Small intestine (tissue), 7 donors: Measurements from ENCODE around the gene FBN2. TPM values are rescaled to one million over a fixed set of nuclear protein-coding genes. Genes with fewer than 3 reads are reported as not detected.
"Not testable (repeated sequence)": the region's sequence is repeated elsewhere in the genome, so short reads cannot be mapped to it uniquely, and the experiment has no call there.

ENCODE experiments used
- DNase-seq, 2 donors: peaks; one replicate each; pipeline versions ENCODE4 v3.0.0 to v3.0.0-alpha.2; 2013
- FAIRE-seq: peaks from 2 replicates; lab custom pipeline; 2012; peaks lifted over from hg19 to GRCh38; lab: Jason Lieb, UNC
- H3K27ac ChIP-seq, 3 donors: one replicate each; pipeline ENCODE4 v1.5.1; 2013; ENCODE audit warnings: low read length in 2 of 3, mild to moderate bottlenecking in 2 of 3, control low read depth in 1 of 3, inconsistent platforms in 1 of 3, low read depth in 1 of 3, moderate library complexity in 1 of 3
- H3K27me3 ChIP-seq, 3 donors: one replicate each; pipeline ENCODE4 v1.6.1; 2013; ENCODE audit warnings: low read length in 3 of 3, inconsistent platforms in 1 of 3; ENCODE audit not compliant: control insufficient read depth in 3 of 3, insufficient read depth in 3 of 3
- H3K36me3 ChIP-seq, 3 donors: one replicate each; pipeline ENCODE4 v1.6.1; 2013; ENCODE audit warnings: low read length in 3 of 3, inconsistent platforms in 1 of 3, low read depth in 1 of 3, mild to moderate bottlenecking in 1 of 3, moderate library complexity in 1 of 3; ENCODE audit not compliant: control insufficient read depth in 3 of 3, insufficient read depth in 2 of 3
- H3K4me1 ChIP-seq, 3 donors: one replicate each; pipeline ENCODE4 v1.6.1; 2013; ENCODE audit warnings: low read length in 2 of 3, inconsistent platforms in 1 of 3, low read depth in 1 of 3, mild to moderate bottlenecking in 1 of 3, moderate library complexity in 1 of 3; ENCODE audit not compliant: control insufficient read depth in 3 of 3, insufficient read depth in 2 of 3
- H3K4me3 ChIP-seq, 3 donors: one replicate each; pipeline ENCODE4 v1.5.1; 2013; ENCODE audit warnings: low read length in 3 of 3, control low read depth in 1 of 3, inconsistent platforms in 1 of 3, low read depth in 1 of 3, mild to moderate bottlenecking in 1 of 3, moderate library complexity in 1 of 3
- H3K9me3 ChIP-seq, 2 donors: one replicate each; pipeline ENCODE4 v1.6.1; 2013; ENCODE audit warnings: low read depth in 1 of 2, low read length in 1 of 2; ENCODE audit not compliant: control insufficient read depth in 2 of 2, insufficient read depth in 1 of 2
- WGBS, 3 donors: extraction: QIAGEN DNeasy Blood & Tissue Kit; methylation state at CpG; one replicate each; pipeline ENCODE4 v1.1.7; 2013; 5-methylcytosine and 5-hydroxymethylcytosine counted together
- polyA plus RNA-seq, 4 donors: library from polyadenylated mRNA; stranded (reverse) in 3 of 4; unstranded in 1 of 4; fragments of 200-250 nt in 3 of 4; fragments of 120-200 nt in 1 of 4; gene quantifications; one replicate each; pipeline versions ENCODE4 v1.2.1 to v1.2.3, GENCODE V29; 2013
- donor health status: healthy with polysubstance abuse.
- donor health status: control.
- donor health status: control.
- donor health status: Bipolar disorder and iron deficiency.
- donor health status: healthy.

The FBN2 gene
- polyA plus RNA-seq, 4 donors: under 0.01 to 16.9 (median 0.21) TPM; not detected in 1

DNA sequence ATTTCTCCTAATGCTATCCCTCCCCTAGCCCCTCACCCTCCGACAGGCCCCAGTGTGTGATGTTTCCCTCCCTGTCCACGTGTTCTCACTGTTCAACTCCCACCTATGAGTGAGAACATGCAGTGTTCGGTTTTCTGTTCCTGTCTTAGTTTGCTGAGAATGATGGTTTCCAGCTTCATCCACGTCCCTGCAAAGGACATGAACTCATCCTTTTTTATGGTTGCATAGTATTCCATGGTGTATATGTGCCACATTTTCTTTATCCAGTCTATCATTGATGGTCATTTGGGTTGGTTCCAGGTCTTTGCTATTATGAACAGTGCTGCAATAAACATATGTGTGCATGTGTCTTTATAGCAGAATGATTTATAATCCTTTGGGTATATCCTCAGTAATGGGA, 216.6 kb downstream of the FBN2 start:
- H3K4me1 ChIP-seq, H3K27ac ChIP-seq, H3K9me3 ChIP-seq, H3K4me3 ChIP-seq, H3K36me3 ChIP-seq, H3K27me3 ChIP-seq, FAIRE-seq, DNase-seq: not testable (repeated sequence)
- 77 to 85% (median 84%) methylated on average over 4 of the region's 4 CpGs for WGBS, 3 donors

DNA sequence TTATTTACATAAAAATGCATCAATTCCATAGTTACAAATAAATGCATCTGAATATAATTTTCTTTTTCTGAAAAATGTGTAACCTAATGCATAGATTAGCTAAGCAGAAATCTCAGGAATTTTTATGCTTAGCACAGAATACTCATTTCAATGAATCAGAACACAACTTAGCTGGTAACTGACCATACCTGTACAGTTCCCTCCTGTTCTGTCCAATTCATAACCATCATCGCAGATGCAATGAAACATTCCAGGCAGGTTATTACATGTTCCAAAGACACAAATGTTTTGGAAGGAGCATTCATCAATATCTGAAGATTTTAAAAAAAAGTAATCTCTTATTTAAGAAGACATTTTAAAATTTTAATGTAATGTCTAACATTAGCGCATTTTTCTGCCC, 219.4 kb downstream of the FBN2 start:
- Histone ChIP-seq H3K27me3 (no peaks in the 10 kb centered on the region), H3K4me1 (no peaks in the 10 kb centered on the region), H3K9me3 (no peaks in the 10 kb centered on the region), H3K27ac (no peak overlapping the region), H3K4me3 (no peak overlapping the region), H3K36me3 (no peaks in the 10 kb centered on the region)
- 74 to 94% (median 86%) methylated on average over 2 of the region's 2 CpGs for WGBS, 3 donors
- FAIRE-seq (no peak), DNase-seq (no peak)

DNA sequence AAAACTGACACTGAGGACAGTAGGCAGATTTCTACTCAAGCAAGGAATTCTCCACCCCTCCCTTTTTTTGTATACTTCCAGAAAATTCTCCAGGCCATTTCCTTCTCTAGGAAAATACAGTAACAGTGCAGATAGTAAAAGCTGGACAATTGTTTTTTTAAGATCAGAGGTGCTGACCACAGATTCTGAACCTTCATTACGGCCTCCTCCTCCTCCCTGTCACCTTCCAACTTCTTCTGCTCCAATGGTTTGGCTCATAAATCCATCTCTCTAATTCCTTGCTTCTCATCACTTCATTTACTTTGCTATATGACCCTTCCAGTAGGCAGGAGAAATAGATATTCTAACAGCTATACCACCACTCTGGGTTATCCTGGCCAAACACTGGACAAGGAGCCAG, 220.6 kb downstream of the FBN2 start:
- DNase-seq (no peak), FAIRE-seq (no peak)
- Histone ChIP-seq H3K36me3 (no peaks in the 10 kb centered on the region), H3K4me1 (no peaks in the 10 kb centered on the region), H3K27me3 (no peaks in the 10 kb centered on the region), H3K4me3 (no peak overlapping the region), H3K9me3 (no peaks in the 10 kb centered on the region), H3K27ac (no peak overlapping the region)
- 68 to 95% (median 83%) methylated on average over 1 of the region's 1 CpG for WGBS, 3 donors

DNA sequence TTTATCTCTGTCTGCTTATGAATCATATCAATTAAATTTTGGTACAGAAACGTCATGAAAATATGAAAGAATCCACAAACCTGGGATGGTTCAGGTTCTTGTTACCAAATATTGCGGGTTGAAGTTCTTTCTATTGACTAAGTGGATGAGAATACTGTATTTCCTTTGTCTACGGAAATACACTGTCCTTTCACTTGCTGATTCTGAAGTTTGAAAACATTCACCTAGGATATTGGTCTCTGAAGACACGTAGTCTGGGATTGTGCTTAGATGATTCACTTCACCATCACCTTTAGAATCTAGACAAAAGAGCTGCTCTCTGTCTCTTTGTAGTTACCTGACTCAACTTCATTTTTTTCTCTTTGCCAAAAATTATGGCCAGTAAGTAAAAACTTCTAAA, 222.4 kb downstream of the FBN2 start:
- Histone ChIP-seq H3K27me3 (no peaks in the 10 kb centered on the region), H3K4me1 (no peaks in the 10 kb centered on the region), H3K9me3 (no peaks in the 10 kb centered on the region), H3K4me3 (no peak overlapping the region), H3K36me3 (no peaks in the 10 kb centered on the region), H3K27ac (no peak overlapping the region)
- WGBS, 3 donors: 70 to 86% (median 72%) methylated on average over 4 of the region's 4 CpGs
- no peak for FAIRE-seq
- DNase-seq: no peak

DNA sequence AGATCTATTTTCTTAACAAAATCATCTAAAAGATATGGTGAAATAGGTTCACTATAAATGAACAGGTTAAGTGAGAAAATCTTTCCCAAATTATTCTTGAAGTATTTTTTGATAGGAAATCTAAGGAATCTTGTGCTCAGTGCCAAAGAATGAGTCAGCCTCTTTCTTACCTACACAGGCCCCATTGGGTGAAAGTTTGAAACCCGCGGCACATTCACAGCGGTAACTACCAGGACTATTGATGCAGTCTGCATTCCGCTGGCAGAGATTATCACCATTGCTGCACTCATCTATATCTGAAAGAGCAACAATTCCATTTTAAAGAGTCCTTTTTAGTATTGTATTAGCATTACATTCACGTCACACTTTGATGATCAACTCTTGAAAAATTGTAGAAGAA, 232.7 kb downstream of the FBN2 start:
- WGBS, 3 donors: 91 to 92% (median 91%) methylated on average over 5 of the region's 5 CpGs
- no peak overlapping the region for H3K27ac ChIP-seq
- H3K36me3 ChIP-seq: no peaks in the 10 kb centered on the region
- H3K4me1 ChIP-seq: no peaks in the 10 kb centered on the region
- DNase-seq (no peak), FAIRE-seq (no peak)
- no peak overlapping the region for H3K4me3 ChIP-seq
- H3K27me3 ChIP-seq: no peaks in the 10 kb centered on the region
- no peaks in the 10 kb centered on the region for H3K9me3 ChIP-seq

DNA sequence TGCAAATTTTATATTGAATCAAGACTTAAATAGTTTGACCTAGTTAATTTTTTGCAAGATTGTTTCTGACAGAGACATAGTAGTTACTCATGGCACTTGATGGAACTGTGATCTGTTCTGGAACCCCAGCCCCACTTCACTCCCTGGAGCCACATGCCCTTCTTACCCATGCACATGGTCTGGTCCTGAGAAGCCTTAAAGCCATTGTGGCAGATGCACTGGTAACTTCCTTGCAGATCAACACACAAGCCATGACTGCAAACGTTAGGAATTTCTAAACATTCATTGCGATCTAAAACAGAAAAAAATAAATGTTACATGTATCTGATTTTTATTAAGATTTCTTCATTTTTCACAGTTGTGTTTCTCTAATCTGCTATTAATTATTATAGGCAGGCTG, 233.3 kb downstream of the FBN2 start:
- H3K27ac ChIP-seq: no peak overlapping the region
- FAIRE-seq (no peak), DNase-seq (no peak)
- no peak overlapping the region for H3K4me3 ChIP-seq
- H3K9me3 ChIP-seq: no peaks in the 10 kb centered on the region
- H3K36me3 ChIP-seq: no peaks in the 10 kb centered on the region
- no peaks in the 10 kb centered on the region for H3K27me3 ChIP-seq
- WGBS, 3 donors: 77 to 85% (median 77%) methylated on average over 2 of the region's 2 CpGs
- H3K4me1 ChIP-seq: no peaks in the 10 kb centered on the region

DNA sequence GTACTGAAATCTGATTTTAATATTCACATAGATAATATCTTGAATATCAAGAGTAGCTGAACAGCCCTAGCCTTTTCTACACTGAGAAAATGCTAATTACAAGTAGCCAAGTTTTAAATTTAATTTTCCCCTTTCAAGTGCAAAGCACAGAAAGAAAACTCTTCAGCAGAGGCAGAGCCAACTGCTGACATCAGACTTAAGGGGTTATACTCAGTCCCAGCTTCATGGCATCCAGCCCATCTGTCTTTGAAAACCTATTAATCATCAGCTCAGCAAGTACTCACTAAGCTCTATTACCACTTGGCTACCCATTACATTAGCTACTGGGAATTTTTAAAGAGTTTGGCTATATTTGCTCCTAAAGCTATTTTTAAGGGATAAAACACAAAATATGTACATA, 234.0 kb downstream of the FBN2 start:
- Histone ChIP-seq H3K4me1 (no peaks in the 10 kb centered on the region), H3K4me3 (no peak overlapping the region), H3K27me3 (no peaks in the 10 kb centered on the region), H3K9me3 (no peaks in the 10 kb centered on the region), H3K27ac (no peak overlapping the region), H3K36me3 (no peaks in the 10 kb centered on the region)
- DNase-seq (peak in 1 of 2 donors; percentile 5), FAIRE-seq (no peak)

DNA sequence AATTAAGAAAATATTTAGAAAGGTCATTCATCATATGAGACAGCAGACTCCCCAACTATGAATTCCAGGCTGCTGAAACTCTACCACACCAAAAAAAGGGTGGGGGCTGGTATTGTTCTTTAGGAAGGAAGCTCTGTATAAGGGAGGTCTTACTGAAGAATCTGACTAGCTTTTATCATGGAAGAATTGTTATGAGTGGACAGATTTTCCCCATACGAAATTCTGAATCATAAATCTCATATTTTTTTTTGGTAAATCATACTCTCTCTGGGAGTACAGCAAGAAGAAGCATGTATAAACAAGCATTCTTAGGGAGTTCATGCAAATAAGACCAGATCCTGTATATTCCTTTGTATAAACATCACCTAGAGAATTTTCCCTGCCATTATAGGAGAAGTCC, 234.5 kb downstream of the FBN2 start:
- FAIRE-seq: no peak
- Histone ChIP-seq H3K27ac (no peak overlapping the region), H3K9me3 (no peaks in the 10 kb centered on the region), H3K4me3 (no peak overlapping the region), H3K27me3 (no peaks in the 10 kb centered on the region), H3K4me1 (no peaks in the 10 kb centered on the region), H3K36me3 (no peaks in the 10 kb centered on the region)
- no peak for DNase-seq
- 16 to 39% (median 36%) methylated on average over 1 of the region's 1 CpG for WGBS, 3 donors

DNA sequence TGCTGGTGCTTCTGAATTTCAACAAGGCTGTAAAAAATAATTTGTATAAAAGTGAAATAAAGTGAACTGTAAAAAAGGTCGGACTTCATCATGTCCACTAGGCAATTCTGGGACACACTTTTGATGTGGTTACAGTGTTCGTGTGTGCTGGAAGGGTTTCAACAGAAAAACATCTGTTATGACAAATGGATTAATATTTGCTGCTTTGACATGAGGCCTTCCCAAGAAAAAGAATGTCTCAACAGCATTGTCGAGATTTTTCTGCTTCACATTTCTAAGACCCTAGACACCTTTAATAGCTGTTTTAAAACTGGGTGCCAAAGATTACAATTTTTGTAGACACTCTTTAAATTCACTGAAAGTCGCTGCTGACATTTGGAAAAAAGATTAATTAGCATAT, 237.9 kb downstream of the FBN2 start:
- no peak for DNase-seq
- H3K4me1 ChIP-seq: no peaks in the 10 kb centered on the region
- H3K4me3 ChIP-seq: no peak overlapping the region
- 67 to 80% (median 75%) methylated on average over 4 of the region's 4 CpGs for WGBS, 3 donors
- H3K27me3 ChIP-seq: no peaks in the 10 kb centered on the region
- H3K9me3 ChIP-seq: no peaks in the 10 kb centered on the region
- no peak for FAIRE-seq
- H3K27ac ChIP-seq: no peak overlapping the region
- H3K36me3 ChIP-seq: no peaks in the 10 kb centered on the region
